HEK293 (cell line): Measurements from ENCODE around the gene POLR2E.

Source experiments
- BCL11B ChIP-seq: fragments of 450-650 bp; formaldehyde crosslinking; IDR thresholded peaks from 2 replicates; pipeline ENCODE4 v1.5.1; 2016; ENCODE audit warnings: low read depth, missing biosample characterization, missing genetic modification characterization
- BCL6B ChIP-seq: fragments of 450-650 bp; formaldehyde crosslinking; IDR thresholded peaks from 2 replicates; pipeline ENCODE4 v1.5.1; 2017; ENCODE audit warnings: missing biosample characterization, missing genetic modification characterization
- ELK4 ChIP-seq: IDR thresholded peaks from 2 replicates; pipeline ENCODE4 v1.6.1; 2011; ENCODE audit warnings: mild to moderate bottlenecking, low read depth, low read length, borderline replicate concordance
- GFI1B ChIP-seq: fragments of 450-650 bp; formaldehyde crosslinking; IDR thresholded peaks from 2 replicates; pipeline ENCODE4 v1.5.1; 2016; ENCODE audit warnings: missing biosample characterization, missing genetic modification characterization
- GLI4 ChIP-seq: fragments of 450-650 bp; formaldehyde crosslinking; IDR thresholded peaks from 2 replicates; pipeline ENCODE4 v1.5.1; 2016; ENCODE audit warnings: missing biosample characterization, missing genetic modification characterization
- KLF16 ChIP-seq: fragments of 450-650 bp; formaldehyde crosslinking; IDR thresholded peaks from 2 replicates; pipeline ENCODE4 v1.5.1; 2017; ENCODE audit warnings: missing biosample characterization, missing genetic modification characterization
- KLF17 ChIP-seq: fragments of 450-650 bp; formaldehyde crosslinking; IDR thresholded peaks from 2 replicates; pipeline ENCODE4 v1.5.1; 2016; ENCODE audit warnings: missing biosample characterization, missing genetic modification characterization
- RBAK ChIP-seq: fragments of 450-650 bp; formaldehyde crosslinking; IDR thresholded peaks from 2 replicates; pipeline ENCODE4 v1.5.1; 2016; ENCODE audit warnings: missing biosample characterization, missing genetic modification characterization
- SCRT2 ChIP-seq: fragments of 450-650 bp; formaldehyde crosslinking; IDR thresholded peaks from 2 replicates; pipeline ENCODE4 v1.5.1; 2016; ENCODE audit warnings: missing biosample characterization, missing genetic modification characterization
- SETDB1 ChIP-seq: IDR thresholded peaks from one replicate; pipeline ENCODE4 v1.6.1; 2017; ENCODE audit warnings: mild to moderate bottlenecking, low read length, moderate library complexity, mixed read lengths; ENCODE audit not compliant: insufficient read length
- SP7 ChIP-seq: fragments of 450-650 bp; formaldehyde crosslinking; IDR thresholded peaks from 2 replicates; pipeline ENCODE4 v1.5.1; 2016; ENCODE audit warnings: missing biosample characterization, missing genetic modification characterization
- ZBTB21 ChIP-seq: fragments of 450-650 bp; formaldehyde crosslinking; IDR thresholded peaks from 2 replicates; pipeline ENCODE4 v1.5.1; 2017; ENCODE audit warnings: missing biosample characterization, missing genetic modification characterization
- ZBTB7A ChIP-seq: fragments of 450-650 bp; formaldehyde crosslinking; IDR thresholded peaks from 2 replicates; pipeline ENCODE4 v1.5.1; 2016; ENCODE audit warnings: low read depth, missing biosample characterization, missing genetic modification characterization
- ZFP41 ChIP-seq: fragments of 450-650 bp; formaldehyde crosslinking; IDR thresholded peaks from 2 replicates; pipeline ENCODE4 v1.5.1; 2016; ENCODE audit warnings: missing biosample characterization, missing genetic modification characterization, borderline replicate concordance
- ZFP69B ChIP-seq: fragments of 450-650 bp; formaldehyde crosslinking; IDR thresholded peaks from 2 replicates; pipeline ENCODE4 v1.5.1; 2016; ENCODE audit warnings: missing biosample characterization, missing genetic modification characterization
- ZNF138 ChIP-seq: fragments of 450-650 bp; formaldehyde crosslinking; IDR thresholded peaks from 2 replicates; pipeline ENCODE4 v1.5.1; 2016; ENCODE audit warnings: missing biosample characterization, missing genetic modification characterization, borderline replicate concordance
- ZNF324 ChIP-seq: fragments of 450-650 bp; formaldehyde crosslinking; IDR thresholded peaks from 2 replicates; pipeline ENCODE4 v1.5.1; 2016; ENCODE audit warnings: missing biosample characterization, missing genetic modification characterization
- ZNF350 ChIP-seq: fragments of 450-650 bp; formaldehyde crosslinking; IDR thresholded peaks from 2 replicates; pipeline ENCODE4 v1.5.0; 2017; ENCODE audit warnings: missing biosample characterization, mild to moderate bottlenecking, missing genetic modification characterization
- ZNF354C ChIP-seq: fragments of 450-650 bp; formaldehyde crosslinking; IDR thresholded peaks from 2 replicates; pipeline ENCODE4 v1.5.1; 2016; ENCODE audit warnings: missing biosample characterization, missing genetic modification characterization, low read depth, borderline replicate concordance
- ZNF449 ChIP-seq: fragments of 450-650 bp; formaldehyde crosslinking; IDR thresholded peaks from 2 replicates; pipeline ENCODE4 v1.5.1; 2017; ENCODE audit warnings: missing biosample characterization, mild to moderate bottlenecking, missing genetic modification characterization, moderate library complexity
- ZNF521 ChIP-seq: fragments of 450-650 bp; formaldehyde crosslinking; IDR thresholded peaks from 2 replicates; pipeline ENCODE4 v1.5.1; 2017; ENCODE audit warnings: missing biosample characterization, mild to moderate bottlenecking, missing genetic modification characterization
- ZNF530 ChIP-seq: fragments of 450-650 bp; formaldehyde crosslinking; IDR thresholded peaks from 2 replicates; pipeline ENCODE4 v1.5.1; 2016; ENCODE audit warnings: low read depth, missing biosample characterization, missing genetic modification characterization
- ZNF544 ChIP-seq: fragments of 450-650 bp; formaldehyde crosslinking; IDR thresholded peaks from 2 replicates; pipeline ENCODE4 v1.5.0; 2017; ENCODE audit warnings: missing biosample characterization, missing genetic modification characterization
- ZNF555 ChIP-seq: fragments of 450-650 bp; formaldehyde crosslinking; conservative IDR thresholded peaks from 2 replicates; pipeline ENCODE4 v1.5.1; 2017; ENCODE audit warnings: missing biosample characterization, mild to moderate bottlenecking, missing genetic modification characterization, inconsistent platforms
- ZNF585B ChIP-seq: fragments of 450-650 bp; formaldehyde crosslinking; IDR thresholded peaks from 2 replicates; pipeline ENCODE4 v1.5.1; 2016; ENCODE audit warnings: missing biosample characterization, missing genetic modification characterization
- ZNF596 ChIP-seq: fragments of 450-650 bp; IDR thresholded peaks from 2 replicates; pipeline ENCODE4 v1.5.0; 2018; ENCODE audit warnings: missing biosample characterization, mild to moderate bottlenecking, missing genetic modification characterization, moderate library complexity
- ZNF654 ChIP-seq: fragments of 450-650 bp; formaldehyde crosslinking; IDR thresholded peaks from 2 replicates; pipeline ENCODE4 v1.5.1; 2016; ENCODE audit warnings: low read depth, missing biosample characterization, missing genetic modification characterization
- ZNF660 ChIP-seq: fragments of 450-650 bp; IDR thresholded peaks from 2 replicates; pipeline ENCODE4 v1.5.1; 2018; ENCODE audit warnings: missing biosample characterization, mild to moderate bottlenecking, missing genetic modification characterization
- TF ChIP-seq, protein P1 (sequence below): fragments of 450-650 bp; formaldehyde crosslinking; IDR thresholded peaks from 2 replicates; pipeline ENCODE4 v1.5.0; 2017; ENCODE audit warnings: missing biosample characterization, missing genetic modification characterization, borderline replicate concordance
- TF ChIP-seq, protein P2 (sequence below): fragments of 450-650 bp; formaldehyde crosslinking; IDR thresholded peaks from 2 replicates; pipeline ENCODE4 v1.5.1; 2016; ENCODE audit warnings: missing biosample characterization, missing genetic modification characterization
- TF ChIP-seq, protein P3 (sequence below): fragments of 450-650 bp; formaldehyde crosslinking; IDR thresholded peaks from 2 replicates; pipeline ENCODE4 v1.5.1; 2016; ENCODE audit warnings: missing biosample characterization, missing genetic modification characterization

POLR2E gene

DNA sequence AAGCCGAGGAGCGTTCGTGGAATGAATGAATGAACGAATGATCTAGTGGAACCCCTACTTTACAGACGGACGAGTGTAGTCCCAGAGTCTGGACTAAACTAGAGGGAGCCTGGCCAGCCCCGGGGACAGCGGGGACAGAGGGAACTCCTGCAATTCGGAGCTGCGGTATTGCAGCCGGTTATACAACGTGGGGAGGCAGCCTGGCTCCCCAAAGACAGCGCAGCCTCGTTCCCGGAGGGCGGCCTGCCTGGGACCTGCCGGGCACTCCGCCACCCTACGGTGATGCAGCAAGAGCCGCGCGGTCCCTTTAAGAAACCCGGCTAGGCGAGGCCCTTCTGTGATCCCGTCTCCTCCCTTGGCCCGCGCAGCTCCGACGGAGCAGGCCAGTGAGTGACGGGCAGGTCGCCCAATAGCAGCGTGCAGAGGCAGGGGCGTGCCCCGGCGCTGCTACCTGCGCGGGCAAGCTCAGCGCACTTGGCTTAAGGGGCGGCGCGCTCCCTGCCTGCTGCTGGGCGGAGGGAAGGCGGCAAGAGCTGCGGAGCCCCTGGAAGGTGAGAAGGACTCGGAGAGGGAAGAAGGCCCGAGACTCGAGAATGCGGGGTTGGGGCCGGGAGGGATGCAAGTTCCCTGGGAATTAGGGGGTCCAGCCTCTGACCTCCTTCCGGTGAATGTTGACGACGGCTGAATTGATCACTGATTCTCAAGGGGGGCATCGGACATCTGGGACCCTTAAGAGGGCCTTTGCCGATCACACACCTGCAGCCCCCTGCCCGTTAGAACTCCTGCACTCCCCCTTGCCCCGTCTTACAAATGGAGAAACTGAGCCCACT is 55.3 kb downstream of the POLR2E start, which contains the start of gene ABCA7 (continued):
- TF ChIP-seq, protein P1, sequence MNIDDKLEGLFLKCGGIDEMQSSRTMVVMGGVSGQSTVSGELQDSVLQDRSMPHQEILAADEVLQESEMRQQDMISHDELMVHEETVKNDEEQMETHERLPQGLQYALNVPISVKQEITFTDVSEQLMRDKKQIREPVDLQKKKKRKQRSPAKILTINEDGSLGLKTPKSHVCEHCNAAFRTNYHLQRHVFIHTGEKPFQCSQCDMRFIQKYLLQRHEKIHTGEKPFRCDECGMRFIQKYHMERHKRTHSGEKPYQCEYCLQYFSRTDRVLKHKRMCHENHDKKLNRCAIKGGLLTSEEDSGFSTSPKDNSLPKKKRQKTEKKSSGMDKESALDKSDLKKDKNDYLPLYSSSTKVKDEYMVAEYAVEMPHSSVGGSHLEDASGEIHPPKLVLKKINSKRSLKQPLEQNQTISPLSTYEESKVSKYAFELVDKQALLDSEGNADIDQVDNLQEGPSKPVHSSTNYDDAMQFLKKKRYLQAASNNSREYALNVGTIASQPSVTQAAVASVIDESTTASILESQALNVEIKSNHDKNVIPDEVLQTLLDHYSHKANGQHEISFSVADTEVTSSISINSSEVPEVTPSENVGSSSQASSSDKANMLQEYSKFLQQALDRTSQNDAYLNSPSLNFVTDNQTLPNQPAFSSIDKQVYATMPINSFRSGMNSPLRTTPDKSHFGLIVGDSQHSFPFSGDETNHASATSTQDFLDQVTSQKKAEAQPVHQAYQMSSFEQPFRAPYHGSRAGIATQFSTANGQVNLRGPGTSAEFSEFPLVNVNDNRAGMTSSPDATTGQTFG (tag by site-specific recombination): no peak
- TF ChIP-seq BCL11B (peak; percentile 59; the same call in 1 of the 2 replicates), ZBTB21 (tag by site-specific recombination) (peak; percentile 53), ZNF530 (tag by site-specific recombination) (no peak), ZNF138 (tag by site-specific recombination) (no peak), SETDB1 (no peak), ZNF660 (tag by site-specific recombination) (no peak), ZBTB7A (tag by site-specific recombination) (peak; percentile 83), ZNF354C (tag by site-specific recombination) (no peak), RBAK (no peak), ELK4 (no peak), ZFP41 (tag by site-specific recombination) (no peak), KLF16 (tag by site-specific recombination) (peak; percentile 97), ZNF521 (no peak), SCRT2 (tag by site-specific recombination) (no peak), GLI4 (tag by site-specific recombination) (no peak), ZFP69B (tag by site-specific recombination) (0 out of 2 replicates have a peak, but pooled peaks have one; percentile 11), ZNF596 (tag by site-specific recombination) (no peak), ZNF544 (tag by site-specific recombination) (no peak), ZNF350 (tag by site-specific recombination) (no peak), GFI1B (no peak), ZNF449 (tag by site-specific recombination) (no peak), KLF17 (tag by site-specific recombination) (no peak), SP7 (peak; percentile 41; the same call in 1 of the 2 replicates), ZNF555 (tag by site-specific recombination) (no peak), ZNF585B (tag by site-specific recombination) (no peak), ZNF654 (tag by site-specific recombination) (no peak), ZNF324 (tag by site-specific recombination) (no peak), BCL6B (tag by site-specific recombination) (no peak)
- TF ChIP-seq, protein P2, sequence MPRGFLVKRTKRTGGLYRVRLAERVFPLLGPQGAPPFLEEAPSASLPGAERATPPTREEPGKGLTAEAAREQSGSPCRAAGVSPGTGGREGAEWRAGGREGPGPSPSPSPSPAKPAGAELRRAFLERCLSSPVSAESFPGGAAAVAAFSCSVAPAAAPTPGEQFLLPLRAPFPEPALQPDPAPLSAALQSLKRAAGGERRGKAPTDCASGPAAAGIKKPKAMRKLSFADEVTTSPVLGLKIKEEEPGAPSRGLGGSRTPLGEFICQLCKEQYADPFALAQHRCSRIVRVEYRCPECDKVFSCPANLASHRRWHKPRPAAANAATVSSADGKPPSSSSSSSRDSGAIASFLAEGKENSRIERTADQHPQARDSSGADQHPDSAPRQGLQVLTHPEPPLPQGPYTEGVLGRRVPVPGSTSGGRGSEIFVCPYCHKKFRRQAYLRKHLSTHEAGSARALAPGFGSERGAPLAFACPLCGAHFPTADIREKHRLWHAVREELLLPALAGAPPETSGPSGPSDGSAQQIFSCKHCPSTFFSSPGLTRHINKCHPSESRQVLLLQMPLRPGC (tag by site-specific recombination): 0 out of 2 replicates have a peak, but pooled peaks have one; percentile 44
- TF ChIP-seq, protein P3, sequence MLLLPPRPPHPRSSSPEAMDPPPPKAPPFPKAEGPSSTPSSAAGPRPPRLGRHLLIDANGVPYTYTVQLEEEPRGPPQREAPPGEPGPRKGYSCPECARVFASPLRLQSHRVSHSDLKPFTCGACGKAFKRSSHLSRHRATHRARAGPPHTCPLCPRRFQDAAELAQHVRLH: no peak
